Endodermal cell (in vitro differentiated cells): ENCODE results near the gene MFSD1. TPM values are rescaled to one million over a fixed set of nuclear protein-coding genes. Genes with fewer than 3 reads are reported as not detected.
A peak's percentile ranks its signal among the peaks of the same experiment; 100 is the strongest.

Experiments used
- DNase-seq: peaks from one replicate; pipeline ENCODE4 v3.0.0-alpha.2; 2017
- H3K27ac ChIP-seq: 2 replicates; pipeline ENCODE4 v1.5.1; 2013; ENCODE audit warnings: mild to moderate bottlenecking, low read depth, low read length, moderate library complexity
- H3K27me3 ChIP-seq: 2 replicates; pipeline ENCODE4 v1.6.1; 2013; ENCODE audit warnings: mild to moderate bottlenecking, low read length, moderate library complexity; ENCODE audit not compliant: insufficient read depth, control insufficient read depth, poor library complexity, severe bottlenecking
- H3K36me3 ChIP-seq: 2 replicates; pipeline ENCODE4 v1.7.0; 2013; ENCODE audit warnings: mild to moderate bottlenecking, low read length, moderate library complexity; ENCODE audit not compliant: control insufficient read depth, insufficient read depth
- H3K4me1 ChIP-seq: one replicate; pipeline ENCODE4 v1.7.0; 2013; ENCODE audit warnings: low read length; ENCODE audit not compliant: control insufficient read depth, insufficient read depth
- H3K4me3 ChIP-seq: 2 replicates; pipeline ENCODE4 v1.5.1; 2013; ENCODE audit warnings: mild to moderate bottlenecking, low read length, moderate library complexity
- H3K9ac ChIP-seq: 2 replicates; pipeline ENCODE4 v1.6.1; 2013; ENCODE audit warnings: mild to moderate bottlenecking, low read length, moderate library complexity; ENCODE audit not compliant: poor library complexity, severe bottlenecking; ENCODE audit errors: extremely low read depth
- H3K9me3 ChIP-seq: 2 replicates; pipeline ENCODE4 v1.6.1; 2013; ENCODE audit warnings: mild to moderate bottlenecking, low read length, moderate library complexity; ENCODE audit not compliant: control insufficient read depth
- H3K27ac Mint-ChIP-seq: 2 replicates; pipeline ENCODE4 v1.8.0; 2020; ENCODE audit warnings: mixed read lengths
- H3K27me3 Mint-ChIP-seq: 2 replicates; pipeline ENCODE4 v1.8.0; 2021; ENCODE audit warnings: mild to moderate bottlenecking, mixed read lengths; ENCODE audit not compliant: insufficient read depth
- H3K36me3 Mint-ChIP-seq: 2 replicates; pipeline ENCODE4 v1.8.0; 2020; ENCODE audit warnings: low read depth, mixed read lengths
- H3K4me1 Mint-ChIP-seq: 2 replicates; pipeline ENCODE4 v1.8.0; 2020; ENCODE audit warnings: mixed read lengths
- H3K4me3 Mint-ChIP-seq: 2 replicates; pipeline ENCODE4 v1.8.0; 2020; ENCODE audit warnings: mild to moderate bottlenecking, moderate library complexity, mixed read lengths
- H3K9me3 Mint-ChIP-seq: 2 replicates; pipeline ENCODE4 v1.8.0; 2020; ENCODE audit warnings: mild to moderate bottlenecking, mixed read lengths
- WGBS, 2 experiments: methylation state at CpG; one replicate each; pipeline versions ENCODE4 v1.1.5 to v1.1.7; 2013; ENCODE audit warnings: missing lambda C conversion rate in 2 of 2, mixed read lengths in 1 of 2; ENCODE audit not compliant: insufficient coverage in 1 of 2, insufficient read length in 1 of 2; 5-methylcytosine and 5-hydroxymethylcytosine counted together
- total RNA-seq, 2 donors: library from RNA; stranded (reverse); fragmentation: NEBNext Ultra II Directional in 1 of 2; extraction: Animal tissue kit (Norgen Biotek cat#: 25700) in 1 of 2; gene quantifications; 2 replicates in 1 of 2; 3 replicates in 1 of 2; pipeline ENCODE4 v1.2.1, GENCODE V29; 2021
- TF ChIP-seq, protein P1 (sequence below): fragments of 200-600 bp; sonication (generic); conservative IDR thresholded peaks from 2 replicates; pipeline ENCODE4 v1.5.0; 2021; ENCODE audit warnings: antibody characterized with exemption, mild to moderate bottlenecking

MFSD1 gene
- total RNA-seq, 2 donors from 2014 or later = 11.7 to 13.4 TPM

DNA sequence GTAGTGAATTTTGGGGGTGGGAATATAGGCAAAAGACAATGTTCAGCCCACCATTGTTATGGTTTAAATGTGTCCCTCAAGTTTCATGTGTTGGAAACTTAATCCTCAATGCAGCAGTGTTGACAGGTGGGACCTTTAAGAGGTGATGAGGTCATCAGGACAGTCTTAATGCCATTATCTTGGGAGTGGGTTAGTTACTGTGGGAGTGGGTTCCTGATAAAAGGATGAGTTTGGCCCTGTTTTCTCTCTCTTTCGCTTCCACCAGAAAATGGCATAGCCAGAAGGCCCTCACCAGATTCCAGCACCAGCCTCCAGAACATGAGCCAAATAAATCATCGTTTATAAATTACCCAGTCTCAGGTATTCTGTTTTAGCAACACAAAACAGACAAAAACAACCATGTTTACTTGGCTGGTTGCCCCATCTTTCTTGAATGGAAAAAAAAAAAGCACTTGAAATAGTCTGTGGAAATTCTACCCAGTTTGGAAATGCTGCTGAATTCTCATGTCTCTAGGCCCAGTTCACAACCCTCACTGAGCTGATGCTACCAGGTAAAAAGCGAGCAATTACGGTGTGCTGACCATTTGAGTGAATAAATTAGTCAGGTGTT is 31.0 kb upstream of the MFSD1 start:
- peaks cover 6% of the 10 kb centered on the region for H3K4me1 Mint-ChIP-seq
- 93 to 96% methylated on average over 2 to 4 of the region's 4 CpGs for WGBS, 2 experiments
- Histone ChIP-seq H3K27ac (no peak overlapping the region), H3K36me3 (no peaks in the 10 kb centered on the region), H3K9ac (no peak overlapping the region), H3K4me3 (no peak overlapping the region), H3K9me3 (no peaks in the 10 kb centered on the region), H3K27me3 (no peaks in the 10 kb centered on the region), H3K4me1 (peaks cover 6% of the 10 kb centered on the region)
- H3K27ac Mint-ChIP-seq = no peak overlapping the region
- no peaks in the 10 kb centered on the region for H3K27me3 Mint-ChIP-seq
- DNase-seq = no peak
- no peaks in the 10 kb centered on the region for H3K36me3 Mint-ChIP-seq
- H3K4me3 Mint-ChIP-seq = no peak overlapping the region
- H3K9me3 Mint-ChIP-seq = no peaks in the 10 kb centered on the region
- TF ChIP-seq, protein P1, sequence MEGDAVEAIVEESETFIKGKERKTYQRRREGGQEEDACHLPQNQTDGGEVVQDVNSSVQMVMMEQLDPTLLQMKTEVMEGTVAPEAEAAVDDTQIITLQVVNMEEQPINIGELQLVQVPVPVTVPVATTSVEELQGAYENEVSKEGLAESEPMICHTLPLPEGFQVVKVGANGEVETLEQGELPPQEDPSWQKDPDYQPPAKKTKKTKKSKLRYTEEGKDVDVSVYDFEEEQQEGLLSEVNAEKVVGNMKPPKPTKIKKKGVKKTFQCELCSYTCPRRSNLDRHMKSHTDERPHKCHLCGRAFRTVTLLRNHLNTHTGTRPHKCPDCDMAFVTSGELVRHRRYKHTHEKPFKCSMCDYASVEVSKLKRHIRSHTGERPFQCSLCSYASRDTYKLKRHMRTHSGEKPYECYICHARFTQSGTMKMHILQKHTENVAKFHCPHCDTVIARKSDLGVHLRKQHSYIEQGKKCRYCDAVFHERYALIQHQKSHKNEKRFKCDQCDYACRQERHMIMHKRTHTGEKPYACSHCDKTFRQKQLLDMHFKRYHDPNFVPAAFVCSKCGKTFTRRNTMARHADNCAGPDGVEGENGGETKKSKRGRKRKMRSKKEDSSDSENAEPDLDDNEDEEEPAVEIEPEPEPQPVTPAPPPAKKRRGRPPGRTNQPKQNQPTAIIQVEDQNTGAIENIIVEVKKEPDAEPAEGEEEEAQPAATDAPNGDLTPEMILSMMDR = no peak

DNA sequence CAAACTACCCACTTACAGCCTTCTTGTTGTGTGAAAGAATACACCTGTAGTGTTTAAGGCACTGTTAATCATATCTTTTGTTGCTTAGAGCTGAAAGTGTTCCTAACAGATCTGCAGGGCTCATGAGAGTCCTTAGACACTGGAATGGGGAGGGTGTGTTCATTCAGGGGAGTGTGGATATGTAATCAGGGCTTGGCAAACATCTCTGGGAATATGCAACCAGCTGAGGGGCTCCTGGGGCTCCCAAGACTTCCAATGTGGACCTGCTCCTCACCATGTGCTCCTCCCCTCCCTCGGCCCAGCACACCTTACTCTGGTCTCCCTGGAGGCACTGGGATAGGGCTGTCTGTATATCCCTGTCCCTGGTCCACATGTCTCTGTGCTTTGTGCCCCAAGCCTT is 30.3 kb upstream of the MFSD1 start:
- peak overlapping the region; percentile 31 for H3K27ac Mint-ChIP-seq
- no peak overlapping the region for H3K4me3 Mint-ChIP-seq
- Histone ChIP-seq H3K36me3 (no peaks in the 10 kb centered on the region), H3K9ac (no peak overlapping the region), H3K27me3 (no peaks in the 10 kb centered on the region), H3K4me3 (no peak overlapping the region), H3K4me1 (peaks cover 6% of the 10 kb centered on the region), H3K9me3 (no peaks in the 10 kb centered on the region), H3K27ac (no peak overlapping the region)
- TF ChIP-seq, protein P1 = no peak
- H3K9me3 Mint-ChIP-seq = no peaks in the 10 kb centered on the region
- H3K36me3 Mint-ChIP-seq = no peaks in the 10 kb centered on the region
- peaks cover 6% of the 10 kb centered on the region for H3K4me1 Mint-ChIP-seq
- no peak for DNase-seq
- no peaks in the 10 kb centered on the region for H3K27me3 Mint-ChIP-seq
- WGBS, 2 experiments = 89 to 100% methylated on average over 1 of the region's 1 CpG

DNA sequence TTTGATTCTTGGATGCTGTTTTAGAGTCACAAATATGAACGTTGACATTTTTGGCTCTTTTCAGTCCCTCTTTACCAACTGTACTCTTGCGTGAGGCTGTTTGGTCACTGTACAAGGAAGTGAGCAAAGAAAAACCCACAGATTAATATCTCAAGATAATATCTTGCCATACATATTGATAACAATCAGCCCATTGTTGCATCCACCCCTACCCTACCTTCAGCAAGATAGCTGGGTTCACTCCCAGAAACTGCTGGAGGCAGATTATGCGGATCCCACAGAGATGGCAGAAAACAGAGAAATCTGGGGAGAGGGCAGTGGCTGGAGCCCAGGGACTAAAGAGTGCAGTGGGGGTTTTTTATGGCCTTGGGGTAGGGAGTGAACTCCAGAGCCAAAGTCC is 29.9 kb upstream of the MFSD1 start:
- Mint-ChIP-seq H3K27ac (peak overlapping the region; percentile 31), H3K4me3 (no peak overlapping the region)
- TF ChIP-seq, protein P1 = no peak

More for the DNA sequence above, 29.9 kb upstream of the MFSD1 start:
- Histone ChIP-seq H3K36me3 (no peaks in the 10 kb centered on the region), H3K4me3 (no peak overlapping the region), H3K27ac (no peak overlapping the region), H3K9ac (no peak overlapping the region), H3K4me1 (peaks cover 6% of the 10 kb centered on the region), H3K9me3 (no peaks in the 10 kb centered on the region), H3K27me3 (no peaks in the 10 kb centered on the region)
- Mint-ChIP-seq H3K36me3 (no peaks in the 10 kb centered on the region), H3K9me3 (no peaks in the 10 kb centered on the region), H3K4me1 (peaks cover 6% of the 10 kb centered on the region), H3K27me3 (no peaks in the 10 kb centered on the region)
- DNase-seq = no peak
- 89 to 92% methylated on average over 2 to 3 of the region's 3 CpGs for WGBS, 2 experiments
